Stimulated activated naive CD8-positive, alpha-beta T cell treated with anti-CD3 and anti-CD28 coated beads, Interleukin-15, Interleukin-2, amounts not matched to agents 100 U/mL and 50 U/mL, for 24 hours (primary cell): ENCODE data around the gene LRRC70.

Experiments
- ATAC-seq: fragments of 150-1000 bp; cut with Tn5 transposase; one replicate; pipeline ENCODE4 v1.10.0; 2021
- DNase-seq: peaks from one replicate; pipeline ENCODE4 v3.0.0; 2021

The LRRC70 gene

DNA sequence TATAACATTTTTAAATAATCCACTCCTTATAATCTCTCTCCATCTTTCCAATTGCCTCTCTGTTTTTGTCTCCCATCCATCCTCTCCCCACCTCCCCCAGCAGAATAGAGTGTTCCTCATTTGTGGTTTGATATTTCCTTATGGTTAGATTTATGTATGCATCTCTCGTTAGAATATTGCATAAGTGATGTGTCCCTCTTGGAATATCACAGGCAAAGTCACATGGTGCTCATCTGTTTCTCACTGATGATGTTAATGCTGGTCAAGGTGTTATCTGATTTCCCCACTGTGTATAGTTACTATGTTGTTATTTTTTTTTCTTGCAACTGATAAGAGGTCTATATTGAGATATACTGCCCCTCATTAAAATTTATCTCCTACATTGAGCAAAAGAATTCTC, 3.1 kb upstream of the LRRC70 start:
- ATAC-seq: no peak
- no peak for DNase-seq

DNA sequence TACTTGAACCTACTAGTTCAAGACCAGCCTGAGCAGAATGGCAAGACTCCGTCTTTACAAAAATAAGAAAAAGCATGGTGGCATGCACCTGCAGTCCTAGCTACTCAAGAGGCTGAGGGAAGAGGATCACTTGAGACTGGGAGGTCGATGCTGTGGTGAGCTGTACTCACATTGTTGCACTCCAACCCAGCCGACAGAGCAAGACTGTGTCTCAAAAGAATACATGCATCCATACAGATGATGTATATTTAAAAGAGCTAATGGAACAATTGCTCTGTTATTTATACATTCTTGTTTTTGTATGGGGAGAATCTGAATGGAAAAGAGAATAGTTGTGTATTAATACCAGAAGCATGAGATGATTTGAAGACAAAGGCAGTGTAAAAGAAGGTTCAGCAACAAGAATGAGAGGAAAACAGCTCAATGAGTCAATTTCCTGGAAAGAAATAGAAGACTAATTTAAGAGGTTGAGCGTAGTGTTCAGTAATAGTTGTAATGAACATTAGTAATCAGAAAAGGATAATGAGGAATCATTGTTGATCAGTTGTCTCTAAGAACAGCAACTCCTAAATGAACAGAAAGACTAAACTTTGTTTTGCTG, 1.9 kb upstream of the LRRC70 start:
- ATAC-seq: no peak

GRCh38 chr5:62577488-62577887, 1.1 kb upstream of the LRRC70 start:
- no peak for ATAC-seq
- DNase-seq: no peak

More for the DNA sequence above, 1.9 kb upstream of the LRRC70 start:
- DNase-seq: no peak

DNA sequence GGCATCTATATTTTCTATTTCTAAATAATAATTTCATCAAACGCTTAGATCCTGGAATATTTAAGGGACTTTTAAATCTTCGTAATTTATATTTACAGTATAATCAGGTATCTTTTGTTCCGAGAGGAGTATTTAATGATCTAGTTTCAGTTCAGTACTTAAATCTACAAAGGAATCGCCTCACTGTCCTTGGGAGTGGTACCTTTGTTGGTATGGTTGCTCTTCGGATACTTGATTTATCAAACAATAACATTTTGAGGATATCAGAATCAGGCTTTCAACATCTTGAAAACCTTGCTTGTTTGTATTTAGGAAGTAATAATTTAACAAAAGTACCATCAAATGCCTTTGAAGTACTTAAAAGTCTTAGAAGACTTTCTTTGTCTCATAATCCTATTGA, 1.1 kb downstream of the LRRC70 start:
- DNase-seq (no peak), ATAC-seq (no peak)

GRCh38 chr5:62581836-62582597, 3.4 kb downstream of the LRRC70 start:
- no peak for DNase-seq
- ATAC-seq: no peak

DNA sequence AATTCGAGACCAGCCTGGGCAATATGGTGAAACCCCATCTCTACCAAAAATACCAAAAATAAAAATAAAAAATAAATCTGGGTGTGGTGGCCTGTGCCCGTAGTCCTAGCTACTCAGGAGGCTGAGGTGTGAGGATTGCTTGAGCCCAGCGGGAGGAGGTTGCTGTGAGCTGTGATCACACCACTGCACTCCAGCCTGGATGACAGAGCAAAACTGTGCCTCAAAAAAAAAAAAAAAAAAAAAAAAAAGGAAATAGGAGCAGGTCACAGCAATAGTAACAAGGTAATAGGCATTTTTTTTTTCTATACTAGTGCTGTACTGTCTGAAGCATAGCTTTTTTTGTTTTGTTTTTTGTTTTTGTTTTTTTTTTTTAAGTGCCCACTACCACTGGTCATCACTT, 5.8 kb downstream of the LRRC70 start:
- ATAC-seq (no peak), DNase-seq (no peak)

GRCh38 chr5:62585306-62585705, 6.7 kb downstream of the LRRC70 start:
- no peak for DNase-seq
- no peak for ATAC-seq

DNA sequence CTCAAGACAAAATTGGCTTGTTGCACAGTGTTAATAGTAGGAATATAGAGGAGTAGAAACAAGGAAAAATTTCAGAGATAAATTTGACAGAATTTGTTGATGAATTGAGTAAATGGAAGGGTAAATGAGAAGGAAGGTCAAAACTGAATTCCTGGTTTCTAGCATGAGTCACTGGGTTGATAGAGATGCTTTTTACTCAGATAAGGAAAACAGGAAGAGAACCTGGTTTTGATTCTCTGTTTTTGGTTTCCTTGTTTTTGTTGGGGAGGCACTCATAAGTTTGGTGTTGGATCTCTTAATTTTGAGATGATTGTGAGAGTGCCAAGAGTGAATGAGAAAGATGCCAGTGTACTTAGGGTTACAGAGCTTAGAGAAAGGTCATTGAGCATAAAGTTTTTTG, 7.1 kb downstream of the LRRC70 start:
- DNase-seq (no peak), ATAC-seq (no peak)

DNA sequence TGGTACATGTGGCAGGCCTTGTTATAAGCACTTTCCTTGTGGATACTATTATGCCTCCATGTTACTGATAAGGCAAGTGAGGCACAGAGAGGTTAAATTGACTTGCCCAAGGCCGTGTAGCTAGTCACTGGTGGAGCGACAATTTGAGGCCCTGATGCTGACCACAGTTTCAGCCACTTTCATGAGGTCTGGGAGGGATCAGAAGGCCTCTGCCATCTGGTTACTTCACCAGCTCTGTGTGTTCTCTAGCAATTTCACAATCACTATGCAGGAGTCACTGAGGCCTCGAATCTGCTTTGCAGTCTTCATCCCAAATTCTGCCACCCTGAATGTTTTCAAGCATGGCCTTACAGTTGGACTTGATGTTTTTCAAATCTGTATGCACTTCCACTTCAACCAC, 9.1 kb downstream of the LRRC70 start:
- no peak for DNase-seq
- ATAC-seq: no peak

DNA sequence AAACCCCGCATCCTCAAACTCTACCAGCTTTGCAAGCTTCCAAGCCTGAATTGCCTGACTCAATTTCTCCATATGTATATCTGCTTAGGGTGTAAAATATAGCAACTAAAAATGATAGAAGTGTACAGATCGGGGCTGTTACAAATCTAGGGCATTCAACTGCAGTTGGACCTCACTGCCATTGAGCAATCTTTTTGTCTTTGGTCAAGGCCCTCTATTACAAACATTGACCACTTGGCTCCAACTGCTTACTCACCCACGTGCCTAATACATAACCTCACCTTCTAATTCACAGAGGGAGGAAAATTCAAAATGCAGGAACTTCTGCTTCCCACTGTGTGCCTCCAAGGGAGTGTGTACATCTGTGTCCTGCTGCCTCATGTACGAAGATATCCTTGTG, 10.0 kb downstream of the LRRC70 start:
- DNase-seq: no peak
- ATAC-seq: no peak

- DNase-seq (no peak), ATAC-seq (no peak)
Measured at GRCh38 chr5:62589504-62589903, 10.9 kb downstream of the LRRC70 start.

- no peak for DNase-seq
- no peak for ATAC-seq
Measured at GRCh38 chr5:62590387-62590786, 11.8 kb downstream of the LRRC70 start.

DNA sequence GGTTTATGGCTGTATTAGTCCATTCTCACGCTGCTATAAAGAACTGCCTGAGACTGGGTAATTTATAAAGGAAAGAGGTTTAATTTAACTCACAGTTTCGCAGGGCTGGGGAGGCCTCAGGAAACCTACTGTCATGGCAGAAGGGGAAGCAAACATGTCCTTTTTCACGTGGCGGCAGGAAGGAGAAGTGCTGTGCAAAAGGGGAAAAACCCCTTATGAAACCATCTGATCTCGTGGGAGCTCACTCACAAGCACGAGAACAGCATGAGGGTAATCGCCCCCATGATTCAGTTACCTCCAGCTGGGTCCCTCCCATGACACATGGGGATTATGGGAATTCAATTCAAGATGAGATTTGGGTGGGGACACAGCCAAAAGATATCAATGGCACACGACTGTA, 13.9 kb downstream of the LRRC70 start:
- ATAC-seq (no peak), DNase-seq (no peak)

- ATAC-seq (no peak), DNase-seq (no peak)
Measured at GRCh38 chr5:62593331-62593730, 14.7 kb downstream of the LRRC70 start.

GRCh38 chr5:62594364-62594984, 15.9 kb downstream of the LRRC70 start:
- DNase-seq (no peak), ATAC-seq (no peak)

DNA sequence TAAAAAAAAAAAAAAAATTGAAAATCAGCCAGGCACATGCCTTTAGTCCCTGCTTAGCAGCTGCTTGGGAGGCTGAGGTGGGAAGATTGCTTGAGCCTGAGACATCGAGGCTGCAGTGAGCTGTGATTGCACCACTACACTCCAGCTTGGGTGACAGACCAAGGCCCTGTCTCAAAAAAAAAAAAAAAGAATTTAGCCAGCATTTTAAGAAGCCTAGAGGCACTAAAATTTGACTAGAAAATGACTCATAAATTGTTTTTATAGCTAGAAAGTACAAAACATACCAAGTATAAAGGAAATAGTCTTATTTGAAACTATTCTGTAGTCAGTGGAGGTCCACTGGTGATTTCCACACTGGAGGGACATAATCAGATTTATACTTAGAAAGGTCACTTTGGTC, 17.5 kb downstream of the LRRC70 start:
- ATAC-seq (no peak), DNase-seq (no peak)

GRCh38 chr5:62596691-62597090, 18.1 kb downstream of the LRRC70 start:
- ATAC-seq (no peak), DNase-seq (no peak)

GRCh38 chr5:62597314-62597713, 18.7 kb downstream of the LRRC70 start:
- no peak for DNase-seq
- ATAC-seq: no peak

- DNase-seq (no peak), ATAC-seq (no peak)
Measured at GRCh38 chr5:62600560-62601252, 22.1 kb downstream of the LRRC70 start.

DNA sequence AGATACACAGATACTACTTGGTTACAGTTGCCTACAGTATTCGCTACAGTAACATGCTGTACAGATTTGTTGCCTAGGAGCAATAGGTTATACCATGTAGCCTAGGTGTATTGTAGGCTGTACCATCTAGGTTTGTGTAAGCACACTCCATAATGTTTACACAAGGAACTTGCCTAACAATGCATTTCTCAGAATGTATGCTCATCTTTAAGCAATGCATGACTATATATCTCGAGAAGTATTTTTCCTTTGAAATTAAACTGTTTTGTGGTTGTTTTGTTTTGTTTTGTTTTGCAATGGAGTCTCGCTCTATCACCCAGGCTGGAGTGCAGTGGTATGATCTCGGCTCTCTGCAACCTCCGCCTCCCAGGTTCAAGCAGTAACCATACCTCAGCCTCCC, 25.3 kb downstream of the LRRC70 start:
- DNase-seq (no peak), ATAC-seq (no peak)

DNA sequence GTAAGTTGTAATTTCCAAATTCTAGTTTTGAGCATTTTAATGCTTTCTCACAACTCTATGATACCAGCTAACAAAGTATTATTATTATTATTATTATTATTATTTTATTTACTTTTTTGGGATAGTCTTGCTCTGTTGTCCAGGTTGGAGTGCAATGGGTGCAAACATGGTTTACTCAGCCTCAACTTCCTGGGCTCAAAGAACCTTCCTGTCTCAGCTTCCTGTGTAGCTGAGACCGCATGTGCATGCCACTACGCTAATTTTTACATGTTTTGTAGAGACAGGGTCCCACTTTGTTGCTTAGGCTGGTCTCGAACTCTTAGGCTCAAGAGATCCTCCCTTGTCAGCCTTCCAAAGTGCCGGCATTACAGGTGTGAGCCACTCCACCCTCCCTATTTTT, 27.0 kb downstream of the LRRC70 start:
- no peak for DNase-seq

GRCh38 chr5:62606878-62607277, 28.3 kb downstream of the LRRC70 start:
- ATAC-seq: no peak
- no peak for DNase-seq

More for the DNA sequence above, 27.0 kb downstream of the LRRC70 start:
- no peak for ATAC-seq

DNA sequence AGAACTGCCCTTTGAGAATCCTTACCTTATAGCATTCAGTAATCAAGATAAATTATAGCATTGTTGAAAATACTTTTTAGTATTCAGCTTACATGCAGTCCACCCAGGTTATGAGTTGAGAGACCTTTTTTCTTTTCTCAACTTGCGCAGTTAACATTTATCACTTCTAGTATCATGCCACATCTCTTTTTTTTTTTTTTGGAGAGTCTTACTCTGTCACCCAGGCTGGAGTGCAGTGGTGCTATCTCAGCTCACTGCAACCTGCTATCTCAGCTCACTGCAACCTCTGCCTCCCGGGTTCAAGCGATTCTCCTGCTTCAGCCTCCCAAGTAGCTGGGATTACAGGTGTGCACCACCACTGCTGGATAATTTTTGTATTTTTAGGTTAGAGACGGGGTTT, 29.0 kb downstream of the LRRC70 start:
- DNase-seq: no peak
- no peak for ATAC-seq
